Measurements from ENCODE around the gene PIP5K1B. TPM values are rescaled to one million over a fixed set of nuclear protein-coding genes. Genes with fewer than 3 reads are reported as not detected.

Gene PIP5K1B
- total and polyA plus RNA-seq, 2 donors (not counting 3 experiments of a cell fraction or from before 2014, with no cell fraction given): 0.27 TPM; not detected in 1

GRCh38 chr9:68738358-68738757, 33.3 kb downstream of the PIP5K1B start:
- Histone ChIP-seq H3K4me1 (ENCODE audit: control insufficient read depth, extremely low read depth, insufficient read depth, low read length) (no peaks in the 10 kb centered on the region), H3K79me2 (ENCODE audit: control insufficient read depth, insufficient read depth, low read length) (no peaks in the 10 kb centered on the region), H3K27me3 (ENCODE audit: control insufficient read depth in 2 of 2, insufficient read depth in 2 of 2, low read length in 2 of 2) (peaks cover 0 to 3% of the 10 kb centered on the region in 2 experiments), H3K4me3 (replicated peaks in 1 of 3; ENCODE audit: insufficient read depth in 1 of 3, low read depth in 1 of 3, low read length in 3 of 3) (no peak overlapping the region), H3K27ac (ENCODE audit: insufficient read depth, low read depth, low read length) (no peak overlapping the region), H3K4me2 (ENCODE audit: insufficient read depth, low read length) (no peak overlapping the region), H3K9ac (replicated peaks; ENCODE audit: extremely low read depth, insufficient read depth, low read length) (no peak overlapping the region), H3K9me3 (replicated peaks; ENCODE audit: control insufficient read depth, insufficient read depth, low read length) (no peaks in the 10 kb centered on the region), H4K20me1 (replicated peaks; ENCODE audit: control insufficient read depth, extremely low read depth, insufficient read depth, low read length) (no peaks in the 10 kb centered on the region), H2AFZ (ENCODE audit: low read depth, low read length) (no peak overlapping the region), H3K36me3 (ENCODE audit: control insufficient read depth in 2 of 2, extremely low read depth in 1 of 2, insufficient read depth in 2 of 2, low read length in 2 of 2) (no peaks in the 10 kb centered on the region), H3K9me1 (replicated peaks; ENCODE audit: control insufficient read depth, extremely low read depth, insufficient read depth, low read length) (no peaks in the 10 kb centered on the region)
- no peak for FAIRE-seq
- dilution Hi-C loops (cut with MboI; ENCODE audit: extremely low pct_ligation_motif_present, low sequenced_read_pairs) (no loop called here), intact Hi-C loops (cut with micrococcal nuclease) (no loop called here)
- POLR2A ChIA-PET: no interaction called here
- TF ChIP-seq MYC (IDR thresholded peaks at IDR 0.05; ENCODE audit: low read depth, low read length) (no peak), EZH2 (IDR thresholded peaks at IDR 0.05; ENCODE audit: borderline replicate concordance, low read depth, low read length, severe bottlenecking) (no peak), POLR2AphosphoS5 (IDR thresholded peaks at IDR 0.05; ENCODE audit: insufficient read depth, low read depth, low read length) (no peak), MAX (IDR thresholded peaks at IDR 0.05; ENCODE audit: insufficient read depth, insufficient read length) (no peak), POLR2A (IDR thresholded peaks at IDR 0.05; ENCODE audit: low read depth, low read length) (no peak), GATA2 (IDR thresholded peaks at IDR 0.05; ENCODE audit: insufficient read depth, insufficient read length, low read depth, low read length) (no peak), JUN (IDR thresholded peaks at IDR 0.05; ENCODE audit: borderline replicate concordance, insufficient read depth, insufficient read length, low read depth) (no peak), FOS (IDR thresholded peaks at IDR 0.05; ENCODE audit: borderline replicate concordance, insufficient read depth, low read length) (no peak), CTCF (IDR thresholded peaks at IDR 0.05; ENCODE audit: extremely low read depth in 1 of 2, insufficient read depth in 1 of 2, low read depth in 1 of 2, low read length in 2 of 2) (no peak)
- BruUV-seq (replicated peaks): no TSS peak
- CTCF ChIA-PET: no interaction called here
- DNase-seq (ENCODE audit: low read depth, low spot score): no peak
